CD4-positive, CD25-positive, alpha-beta regulatory T cell (primary cell): ENCODE measurements around the gene PRKAR2A. TPM values are rescaled to one million over a fixed set of nuclear protein-coding genes. Genes with fewer than 3 reads are reported as not detected.

Experiments used
- ATAC-seq, 2 donors: fragments of 150-1000 bp; cut with Tn5 transposase; one replicate each; pipeline ENCODE4 v1.10.0; 2021; ENCODE audit warnings: low read depth in 2 of 2, moderate number of reproducible peaks in 2 of 2, moderate library complexity in 1 of 2
- DNase-seq, 3 donors: peaks; one replicate each; pipeline versions ENCODE4 v3.0.0 to v3.0.0-alpha.2; 2012 to 2022; ENCODE audit warnings: mixed read lengths in 1 of 3
- H3K27ac ChIP-seq: one replicate; pipeline ENCODE4 v1.7.0; 2013; ENCODE audit warnings: mild to moderate bottlenecking, low read length; ENCODE audit not compliant: insufficient read depth, poor library complexity, severe bottlenecking
- H3K27me3 ChIP-seq: one replicate; pipeline ENCODE4 v1.7.0; 2013; ENCODE audit warnings: low read length; ENCODE audit not compliant: control insufficient read depth, insufficient read depth
- H3K36me3 ChIP-seq: one replicate; pipeline ENCODE4 v1.7.0; 2013; ENCODE audit warnings: mild to moderate bottlenecking, low read length, moderate library complexity; ENCODE audit not compliant: control insufficient read depth, insufficient read depth
- H3K4me1 ChIP-seq: 2 replicates; pipeline ENCODE4 v1.7.0; 2013; ENCODE audit warnings: mild to moderate bottlenecking, low read length; ENCODE audit not compliant: insufficient read depth, control insufficient read depth, poor library complexity, severe bottlenecking
- H3K4me3 ChIP-seq: one replicate; pipeline ENCODE4 v1.7.0; 2013; ENCODE audit warnings: low read depth, mild to moderate bottlenecking, low read length, moderate library complexity
- H3K9me3 ChIP-seq, 2 experiments: 1 replicate in 1 of 2; 2 replicates in 1 of 2; pipeline ENCODE4 v1.7.0; 2013; ENCODE audit warnings: low read length in 2 of 2, mild to moderate bottlenecking in 1 of 2, moderate library complexity in 1 of 2; ENCODE audit not compliant: control insufficient read depth in 2 of 2
- H3K27ac Mint-ChIP-seq, 3 donors: one replicate each; pipeline ENCODE4 v1.8.0; 2020 to 2022; ENCODE audit warnings: mild to moderate bottlenecking in 3 of 3, mixed read lengths in 3 of 3, moderate library complexity in 2 of 3
- H3K27me3 Mint-ChIP-seq: one replicate; pipeline ENCODE4 v1.8.0; 2022; ENCODE audit warnings: mild to moderate bottlenecking, mixed read lengths
- H3K36me3 Mint-ChIP-seq: one replicate; pipeline ENCODE4 v1.8.0; 2020; ENCODE audit warnings: mixed read lengths
- H3K4me1 Mint-ChIP-seq, 4 donors: one replicate each; pipeline ENCODE4 v1.8.0; 2020 to 2022; ENCODE audit warnings: mixed read lengths in 4 of 4, mild to moderate bottlenecking in 1 of 4
- H3K4me3 Mint-ChIP-seq, 4 donors: one replicate each; pipeline ENCODE4 v1.8.0; 2020 to 2022; ENCODE audit warnings: mild to moderate bottlenecking in 4 of 4, mixed read lengths in 4 of 4, moderate library complexity in 3 of 4
- H3K9me3 Mint-ChIP-seq, 7 donors: one replicate each; pipeline ENCODE4 v1.8.0; 2020 to 2022; ENCODE audit warnings: mixed read lengths in 7 of 7, mild to moderate bottlenecking in 3 of 7, moderate library complexity in 2 of 7
- polyA plus RNA-seq, 4 donors: library from polyadenylated mRNA; unstranded; fragments of 300-500 nt; fragmentation: Illumina TruSeq; gene quantifications; one replicate each; pipeline ENCODE4 v1.2.3, GENCODE V29; 2021
- total RNA-seq: library from RNA; stranded (reverse); gene quantifications from one replicate; pipeline ENCODE4 v1.2.3, GENCODE V29; 2022

Gene PRKAR2A
- total and polyA plus RNA-seq, 5 donors from 2014 or later = 13.4 to 29.3 (median 14.3) TPM

DNA sequence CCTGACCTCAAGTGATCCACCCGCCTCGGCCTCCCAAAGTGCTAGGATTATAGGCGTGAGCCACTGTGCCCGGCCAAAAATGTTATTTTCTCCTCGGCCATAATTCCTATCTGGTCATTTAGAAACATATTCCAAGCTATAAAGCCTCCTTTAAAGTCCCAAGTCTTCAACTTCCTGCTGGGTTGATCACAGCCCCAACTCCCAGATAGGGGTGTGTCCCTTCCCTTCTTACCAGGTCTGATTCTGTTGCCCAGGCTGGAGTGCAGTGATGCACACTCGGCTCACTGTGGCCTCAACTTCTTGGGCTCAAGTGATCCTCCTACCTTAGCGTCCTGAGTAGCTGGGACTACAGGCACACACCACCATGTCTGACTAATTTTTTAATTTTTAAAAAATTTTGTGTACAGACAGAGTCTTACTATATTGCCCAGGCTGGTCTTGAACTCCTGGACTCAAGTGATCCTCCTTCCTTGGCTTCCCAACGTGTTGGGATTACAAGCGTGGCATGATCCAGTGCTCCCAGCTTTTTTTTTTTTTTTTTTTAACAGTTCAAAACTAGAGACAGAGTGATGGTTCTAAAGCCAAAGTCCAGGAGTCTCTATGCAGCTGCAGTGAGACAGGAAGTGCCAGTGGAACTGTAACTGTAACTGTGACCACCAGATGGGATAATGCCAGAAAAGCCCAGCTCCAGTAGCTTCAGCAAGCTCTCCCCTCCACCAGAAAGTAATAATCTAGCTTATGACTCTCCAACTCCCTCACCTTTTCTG, 8.2 kb upstream of the PRKAR2A start:
- no peaks in the 10 kb centered on the region for H3K9me3 Mint-ChIP-seq
- DNase-seq = no peak

DNA sequence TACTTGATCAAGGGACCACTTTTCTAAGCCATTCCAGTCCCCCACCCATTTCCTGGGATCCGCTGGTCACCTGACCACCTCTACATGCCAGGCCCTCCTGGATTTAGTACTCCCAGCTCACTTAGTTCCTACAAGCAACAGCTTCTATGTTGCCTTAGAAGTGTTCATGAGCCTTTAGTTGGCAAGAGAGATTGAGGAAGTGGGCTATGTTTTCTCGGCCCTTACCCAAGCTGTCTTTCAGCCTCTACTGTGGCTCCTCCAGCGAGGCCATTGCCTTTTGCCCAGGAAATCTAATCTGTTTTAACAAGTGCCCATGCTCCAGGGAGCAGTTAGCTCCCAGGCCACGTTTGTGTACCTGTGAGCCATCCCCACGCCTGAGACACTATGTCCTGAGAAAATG, 4.5 kb upstream of the PRKAR2A start:
- Histone ChIP-seq H3K9me3 (no peaks in the 10 kb centered on the region), H3K36me3 (peaks cover 6% of the 10 kb centered on the region), H3K4me1 (peaks cover 7% of the 10 kb centered on the region), H3K27me3 (no peaks in the 10 kb centered on the region), H3K4me3 (no peak overlapping the region), H3K27ac (no peak overlapping the region)
- no peaks in the 10 kb centered on the region for H3K9me3 Mint-ChIP-seq
- DNase-seq (no peak), ATAC-seq (no peak)
- H3K4me1 Mint-ChIP-seq = peaks cover 6 to 12% (median 10%) of the 10 kb centered on the region in 4 donors
- no peaks in the 10 kb centered on the region for H3K27me3 Mint-ChIP-seq
- H3K36me3 Mint-ChIP-seq = peaks cover 5% of the 10 kb centered on the region
- no peak overlapping the region for H3K4me3 Mint-ChIP-seq
- peak overlapping the region in 1 of 3 donors; percentile 63 for H3K27ac Mint-ChIP-seq

More for the DNA sequence above, 8.2 kb upstream of the PRKAR2A start:
- H3K27ac ChIP-seq = no peak overlapping the region
- peaks cover 29% of the 10 kb centered on the region for H3K36me3 ChIP-seq
- H3K4me3 ChIP-seq = no peak overlapping the region
- H3K9me3 ChIP-seq = no peaks in the 10 kb centered on the region
- H3K36me3 Mint-ChIP-seq = peaks cover 18% of the 10 kb centered on the region
- H3K27ac Mint-ChIP-seq = peak overlapping the region in 1 of 3 donors; percentile 39
- no peak for ATAC-seq
- H3K27me3 ChIP-seq = no peaks in the 10 kb centered on the region
- peaks cover 0 to 4% (median 0%) of the 10 kb centered on the region in 4 donors for H3K4me1 Mint-ChIP-seq
- no peak overlapping the region for H3K4me3 Mint-ChIP-seq
- H3K4me1 ChIP-seq = no peaks in the 10 kb centered on the region
- no peaks in the 10 kb centered on the region for H3K27me3 Mint-ChIP-seq

DNA sequence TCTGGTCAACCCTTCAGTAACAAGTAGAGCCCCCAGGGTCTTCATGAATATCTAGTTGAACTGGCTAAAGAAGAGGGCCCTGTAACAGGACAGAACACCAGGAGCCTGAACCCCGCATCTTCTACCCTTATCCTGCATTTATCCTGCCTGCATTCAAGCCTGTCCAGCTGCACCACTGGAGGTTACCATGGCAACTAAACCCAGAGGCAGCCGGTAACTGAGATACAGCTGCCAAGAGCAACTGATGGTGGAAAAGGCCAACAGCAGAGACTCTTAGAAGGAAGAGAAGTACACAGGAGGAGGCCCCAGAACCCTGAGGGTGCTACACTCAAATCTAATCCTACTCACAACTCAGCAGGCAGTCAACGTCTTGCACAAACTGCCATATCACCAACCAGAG, 3.7 kb upstream of the PRKAR2A start:
- Mint-ChIP-seq H3K27ac (peak overlapping the region in 1 of 3 donors; percentile 76), H3K4me3 (peak overlapping the region in 1 of 4 donors; percentile 38), H3K9me3 (no peaks in the 10 kb centered on the region), H3K27me3 (no peaks in the 10 kb centered on the region), H3K36me3 (no peaks in the 10 kb centered on the region), H3K4me1 (peaks cover 6 to 15% (median 13%) of the 10 kb centered on the region in 4 donors)
- H3K9me3 ChIP-seq = no peaks in the 10 kb centered on the region
- no peak overlapping the region for H3K4me3 ChIP-seq
- H3K27me3 ChIP-seq = no peaks in the 10 kb centered on the region
- H3K27ac ChIP-seq = no peak overlapping the region
- ATAC-seq = no peak
- H3K4me1 ChIP-seq = peaks cover 14% of the 10 kb centered on the region
- no peak for DNase-seq
- no peaks in the 10 kb centered on the region for H3K36me3 ChIP-seq

DNA sequence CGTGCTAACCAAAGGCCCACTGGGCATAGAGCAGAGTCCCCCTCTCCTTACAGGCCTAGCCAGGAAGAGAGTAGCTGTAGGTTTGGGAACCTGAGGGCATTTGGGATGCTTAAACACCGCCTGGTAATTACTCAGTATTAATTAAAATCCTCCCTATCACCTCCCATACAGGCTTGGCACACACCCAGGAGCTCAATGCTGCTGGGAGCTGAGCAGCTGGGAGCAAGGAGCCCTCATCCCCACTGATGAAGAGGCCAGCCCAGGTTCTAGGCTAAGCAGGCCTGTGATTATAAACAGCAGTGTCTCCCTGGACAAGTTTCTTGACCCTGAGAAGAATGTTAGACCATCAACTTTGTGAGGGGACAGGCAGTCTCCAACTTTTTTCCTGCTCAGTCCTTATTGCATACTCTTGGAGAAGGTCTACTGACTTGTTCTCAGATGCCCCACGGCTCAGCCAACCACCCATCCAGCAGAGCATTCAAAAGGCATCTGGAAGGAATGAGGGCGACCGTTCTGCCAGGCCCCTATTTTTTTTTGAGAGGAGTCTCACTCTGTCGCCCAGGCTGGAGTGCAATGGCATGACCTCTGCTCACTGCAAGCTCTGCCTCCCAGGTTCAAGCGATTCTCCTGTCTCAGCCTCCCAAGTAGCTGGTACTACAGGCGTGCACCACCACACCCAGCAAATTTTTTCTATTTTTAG, 1.3 kb upstream of the PRKAR2A start:
- H3K4me1 Mint-ChIP-seq = peaks cover 6 to 31% (median 24%) of the 10 kb centered on the region in 4 donors
- Histone ChIP-seq H3K27me3 (no peaks in the 10 kb centered on the region), H3K9me3 (no peaks in the 10 kb centered on the region), H3K36me3 (no peaks in the 10 kb centered on the region), H3K4me3 (peak overlapping the region; percentile 84), H3K4me1 (peaks cover 26% of the 10 kb centered on the region), H3K27ac (peak overlapping the region; percentile 65)
- peak overlapping the region in 2 of 3 donors; percentile 95 to 96 for H3K27ac Mint-ChIP-seq
- no peaks in the 10 kb centered on the region for H3K27me3 Mint-ChIP-seq
- no peak for DNase-seq
- ATAC-seq = no peak
- peak overlapping the region; percentile 84 to 93 (median 90) for H3K4me3 Mint-ChIP-seq
- no peaks in the 10 kb centered on the region for H3K9me3 Mint-ChIP-seq
- H3K36me3 Mint-ChIP-seq = peaks cover 6% of the 10 kb centered on the region

DNA sequence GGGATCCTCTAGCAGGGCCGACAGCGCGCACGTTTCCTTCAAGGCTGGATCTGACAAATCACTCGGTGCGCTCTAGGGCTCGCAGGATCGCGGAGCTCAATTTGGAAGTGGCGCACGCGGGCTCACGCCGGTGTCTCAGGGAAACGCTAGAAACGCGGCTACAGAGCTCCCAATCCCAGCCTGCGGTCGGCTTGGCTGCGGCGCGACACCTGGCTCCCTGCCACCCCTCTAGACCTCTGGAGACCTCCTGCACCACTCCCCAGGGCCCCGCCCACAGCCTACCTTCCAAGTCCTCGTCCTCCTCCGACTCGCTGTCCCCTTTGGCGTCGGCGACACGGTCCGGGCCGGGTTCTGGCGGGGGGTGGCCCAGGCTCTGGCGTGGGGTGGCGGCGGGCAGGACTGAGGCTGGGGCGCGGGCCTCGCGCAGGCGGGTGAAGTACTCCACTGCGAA, 596 bp downstream of the PRKAR2A start:
- Mint-ChIP-seq H3K4me1 (peaks cover 6 to 34% (median 23%) of the 10 kb centered on the region in 4 donors), H3K9me3 (no peaks in the 10 kb centered on the region), H3K4me3 (peak overlapping the region; percentile 84 to 93 (median 90)), H3K27me3 (no peaks in the 10 kb centered on the region), H3K36me3 (peaks cover 6% of the 10 kb centered on the region), H3K27ac (peak overlapping the region in 2 of 3 donors; percentile 87 to 96)
- peak overlapping the region; percentile 75 for H3K4me3 ChIP-seq
- no peaks in the 10 kb centered on the region for H3K9me3 ChIP-seq
- no peaks in the 10 kb centered on the region for H3K36me3 ChIP-seq
- H3K27me3 ChIP-seq = no peaks in the 10 kb centered on the region
- H3K4me1 ChIP-seq = peaks cover 26% of the 10 kb centered on the region
- peak overlapping the region; percentile 65 for H3K27ac ChIP-seq
- ATAC-seq (peak; percentile 27 to 34), DNase-seq (peak; percentile 40 to 67 (median 40))

DNA sequence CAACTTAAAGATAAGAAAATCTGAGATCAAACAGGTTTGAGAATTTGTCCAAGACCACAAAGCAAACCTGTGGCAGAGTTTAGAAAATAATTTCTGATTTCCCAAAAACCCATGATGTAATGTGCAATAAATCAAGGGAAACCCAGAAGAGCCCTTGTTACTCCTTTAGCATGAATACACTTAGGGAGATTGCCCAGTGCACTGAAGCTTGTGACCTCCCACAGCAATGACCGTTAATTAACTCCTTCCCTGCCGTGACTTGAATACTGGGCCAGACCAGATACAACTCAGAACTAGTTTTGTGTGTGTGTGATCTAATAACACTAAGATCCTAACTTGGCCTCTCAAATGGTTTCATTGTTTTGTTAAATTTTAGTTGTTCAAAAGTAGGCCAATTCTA, 2.5 kb downstream of the PRKAR2A start:
- no peaks in the 10 kb centered on the region for H3K9me3 ChIP-seq
- ATAC-seq (no peak), DNase-seq (no peak)
- Mint-ChIP-seq H3K36me3 (peaks cover 6% of the 10 kb centered on the region), H3K4me3 (peak overlapping the region; percentile 84 to 93 (median 90)), H3K9me3 (no peaks in the 10 kb centered on the region), H3K27me3 (no peaks in the 10 kb centered on the region), H3K27ac (peak overlapping the region in 2 of 3 donors; percentile 9 to 56), H3K4me1 (peaks cover 6 to 35% (median 26%) of the 10 kb centered on the region in 4 donors)
- peak overlapping the region; percentile 47 for H3K4me3 ChIP-seq
- H3K4me1 ChIP-seq = peaks cover 26% of the 10 kb centered on the region
- no peaks in the 10 kb centered on the region for H3K36me3 ChIP-seq
- no peak overlapping the region for H3K27ac ChIP-seq
- H3K27me3 ChIP-seq = no peaks in the 10 kb centered on the region

DNA sequence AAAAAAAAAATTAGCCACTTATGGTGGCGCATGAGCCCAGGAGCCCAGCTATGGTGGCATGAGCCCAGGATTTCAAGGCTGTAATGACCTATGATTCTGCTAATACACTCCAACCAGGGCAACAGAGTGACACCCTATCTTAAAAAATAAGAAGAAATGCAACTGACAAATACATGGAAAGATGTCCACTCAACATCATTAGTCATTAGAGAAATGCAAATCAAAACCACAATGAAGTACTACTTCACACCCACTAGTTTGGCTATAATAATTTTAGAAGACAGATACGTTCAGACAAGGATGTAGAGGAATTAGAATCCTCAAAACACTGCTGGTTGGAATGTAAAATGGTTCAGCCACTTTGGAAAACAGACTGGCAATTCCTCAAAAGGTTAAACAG, 10.5 kb downstream of the PRKAR2A start:
- H3K4me3 ChIP-seq = no peak overlapping the region
- H3K9me3 ChIP-seq = no peaks in the 10 kb centered on the region
- H3K27ac Mint-ChIP-seq = peak overlapping the region in 1 of 3 donors; percentile 22
- no peak for DNase-seq
- ATAC-seq = no peak
- H3K27ac ChIP-seq = no peak overlapping the region
- peaks cover 22% of the 10 kb centered on the region for H3K36me3 Mint-ChIP-seq
- no peaks in the 10 kb centered on the region for H3K4me1 ChIP-seq
- no peaks in the 10 kb centered on the region for H3K27me3 Mint-ChIP-seq
- peaks cover 0 to 2% (median 0%) of the 10 kb centered on the region in 7 donors for H3K9me3 Mint-ChIP-seq
- peaks cover 5 to 28% (median 18%) of the 10 kb centered on the region in 4 donors for H3K4me1 Mint-ChIP-seq
- H3K27me3 ChIP-seq = no peaks in the 10 kb centered on the region
- H3K36me3 ChIP-seq = peaks cover 2% of the 10 kb centered on the region
- no peak overlapping the region for H3K4me3 Mint-ChIP-seq
